NCI-H2227 treated with DMSO at 0.1 percent for 48 hours (cell line): ENCODE results near the gene KCNK5.

Experiments
- DNase-seq: peaks from one replicate; lab custom pipeline; 2025; lab: John Stamatoyannopoulos, UW

KCNK5 gene

GRCh38 chr6:39228992-39229767 lies at the start of gene KCNK5:
KCNK5 (minus strand) TSS chr6:39229475; CDS start chr6:39229111, 364 bp downstream.
- DNase-seq, result peak; percentile 68

- no peak for DNase-seq
These were observed 47.2 kb upstream of the KCNK5 start for GRCh38 chr6:39276379-39276995.

GRCh38 chr6:39274903-39275302 lies 45.6 kb upstream of the KCNK5 start:
- DNase-seq, result no peak

DNA sequence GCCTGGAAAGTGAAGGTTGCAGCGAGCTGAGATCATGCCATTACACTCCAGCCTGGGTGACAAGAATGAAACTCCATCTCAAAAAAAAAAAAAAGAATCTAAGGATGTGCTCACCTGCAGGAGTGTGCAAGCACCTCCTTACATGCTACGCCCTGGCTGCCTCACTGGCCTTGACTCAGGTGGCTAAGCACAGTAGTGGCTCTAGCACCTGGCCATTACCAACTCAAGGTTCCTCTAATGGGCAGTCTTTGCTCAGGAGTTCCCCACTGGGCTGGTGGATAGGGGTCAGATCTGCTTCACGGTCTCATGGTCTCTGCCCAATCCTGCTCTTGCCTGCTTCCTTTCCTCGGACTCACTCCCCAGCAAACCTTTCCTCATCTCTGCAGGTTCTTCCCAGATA lies 45.2 kb upstream of the KCNK5 start:
- no peak for DNase-seq

DNA sequence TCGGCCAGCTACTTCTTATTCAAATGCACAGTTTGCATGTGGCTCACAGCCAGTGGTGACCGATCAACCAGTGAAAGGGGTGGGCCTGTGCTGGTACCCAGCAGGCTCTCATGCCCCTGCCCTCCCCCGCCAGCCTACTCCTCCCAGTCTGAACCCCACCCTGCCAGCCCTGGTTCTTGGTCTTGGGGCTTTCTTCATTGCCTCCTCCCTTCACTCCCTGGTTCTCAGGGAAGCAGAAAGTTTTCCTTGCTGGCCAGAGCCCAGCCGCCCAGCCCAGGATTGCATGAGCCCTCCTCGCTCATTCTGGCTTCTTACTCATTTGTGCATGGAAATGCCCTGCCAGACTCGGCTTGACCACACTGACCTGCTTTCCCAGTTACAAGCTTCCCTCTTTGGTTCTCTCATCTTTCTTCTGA lies 44.1 kb upstream of the KCNK5 start:
- DNase-seq, result no peak

DNA sequence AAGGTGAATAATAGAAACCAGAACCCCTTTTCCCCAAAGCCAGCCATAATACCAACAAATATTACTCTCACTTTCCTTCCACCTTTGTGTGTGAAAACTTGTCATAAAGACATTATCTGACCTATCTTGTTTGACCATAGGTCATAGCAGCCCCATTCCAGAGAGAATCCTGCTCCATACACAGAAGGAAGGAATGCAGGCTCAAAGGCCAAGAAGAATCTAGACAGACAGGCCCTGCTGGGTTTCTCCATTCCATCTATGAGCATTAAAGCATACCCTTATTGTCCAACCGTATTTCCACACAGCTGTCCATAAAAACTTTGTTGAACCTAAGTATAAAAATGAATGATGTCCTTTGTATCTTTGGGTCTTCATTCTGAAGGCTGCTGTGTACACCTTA lies 40.7 kb upstream of the KCNK5 start:
- DNase-seq, result no peak

DNA sequence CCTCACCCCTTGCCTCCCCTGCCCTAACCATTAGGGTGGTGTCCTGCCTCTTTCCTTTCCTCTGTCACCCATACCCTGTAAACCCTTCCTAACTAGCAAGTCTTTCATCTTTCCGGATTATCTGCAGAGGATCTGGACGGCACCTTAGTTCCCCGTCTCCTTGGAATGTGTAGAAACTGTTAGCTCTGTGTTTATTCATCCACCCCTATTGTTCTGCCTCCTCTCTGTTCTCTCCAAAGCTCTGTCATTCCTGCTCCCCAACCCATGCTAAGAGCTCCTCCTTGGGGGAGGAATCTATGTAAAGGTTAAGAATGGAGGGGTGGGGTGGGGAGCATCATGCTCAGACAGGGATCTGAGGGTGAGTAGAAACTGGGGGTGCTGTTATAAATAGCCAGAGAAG lies 39.4 kb upstream of the KCNK5 start:
- DNase-seq, result no peak

DNA sequence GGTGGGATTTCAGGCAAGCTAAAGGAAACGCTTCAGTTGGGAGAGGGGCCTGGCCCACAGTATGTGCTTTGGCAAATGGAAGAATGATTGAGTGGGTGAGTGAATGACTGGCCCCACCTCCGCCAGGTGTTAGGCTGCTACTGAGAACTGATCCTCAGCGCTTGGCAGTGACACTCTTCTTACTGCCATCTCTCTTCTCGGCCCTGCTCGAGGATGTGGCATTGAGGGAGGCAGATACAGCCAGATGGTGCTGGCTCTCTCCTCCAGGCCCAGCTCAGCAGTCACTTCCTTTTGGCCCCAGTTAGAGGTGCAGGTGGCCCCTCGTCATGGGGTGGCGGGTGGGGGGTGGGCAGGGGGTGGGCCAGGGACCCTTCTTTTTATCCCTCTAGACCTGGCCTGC lies 38.9 kb upstream of the KCNK5 start:
- DNase-seq, result no peak

DNA sequence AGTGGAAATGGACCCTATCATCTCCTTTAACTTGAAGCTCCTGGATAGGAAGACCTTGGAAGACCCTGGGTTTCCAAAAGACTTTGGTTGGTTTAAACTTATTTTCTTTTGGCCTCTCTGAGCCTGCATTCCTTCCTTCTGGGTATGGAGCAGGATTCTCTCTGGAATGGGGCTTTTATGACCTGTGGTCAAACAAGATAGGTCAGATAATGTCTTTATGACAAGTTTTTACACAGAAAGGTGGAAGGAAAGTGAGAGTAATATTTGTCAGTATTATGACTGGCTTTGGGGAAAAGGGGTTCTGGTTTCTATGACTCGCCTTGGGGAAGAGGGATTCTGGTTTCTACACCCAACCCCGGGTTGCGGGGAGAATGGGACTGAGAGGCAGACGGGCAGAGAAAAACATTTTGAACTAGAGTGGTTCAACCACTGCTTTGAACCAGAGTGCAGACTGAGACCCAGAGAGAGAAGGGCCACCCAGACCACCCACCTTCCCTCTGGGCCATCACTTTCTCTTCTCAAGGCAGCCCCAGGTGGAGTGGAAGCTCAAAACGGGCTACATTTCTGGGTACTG lies 37.6 kb upstream of the KCNK5 start:
- DNase-seq, result no peak

DNA sequence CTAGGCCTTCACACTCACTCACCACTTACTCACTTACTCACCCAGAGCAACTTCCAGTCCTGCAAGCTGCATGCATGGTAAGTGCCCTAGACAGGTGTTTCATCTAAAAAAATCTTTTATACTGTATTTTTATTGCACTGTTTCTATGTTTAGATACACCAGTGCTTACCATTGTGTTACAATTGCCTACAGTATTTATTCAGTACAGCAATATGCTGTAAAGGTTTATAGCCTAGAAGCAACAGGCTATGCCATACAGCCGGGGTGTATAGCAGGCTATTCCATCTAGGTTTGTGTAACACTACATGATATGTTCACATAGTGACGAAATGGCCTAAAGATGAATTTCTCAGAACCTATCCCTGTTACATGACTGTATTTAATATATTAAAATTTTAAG lies 37.1 kb upstream of the KCNK5 start:
- DNase-seq, result no peak

- no peak for DNase-seq
These were observed 34.2 kb upstream of the KCNK5 start for GRCh38 chr6:39263303-39264037.

GRCh38 chr6:39261751-39262150 lies 32.5 kb upstream of the KCNK5 start:
- DNase-seq, result no peak

GRCh38 chr6:39260953-39261352 lies 31.7 kb upstream of the KCNK5 start:
- no peak for DNase-seq

DNA sequence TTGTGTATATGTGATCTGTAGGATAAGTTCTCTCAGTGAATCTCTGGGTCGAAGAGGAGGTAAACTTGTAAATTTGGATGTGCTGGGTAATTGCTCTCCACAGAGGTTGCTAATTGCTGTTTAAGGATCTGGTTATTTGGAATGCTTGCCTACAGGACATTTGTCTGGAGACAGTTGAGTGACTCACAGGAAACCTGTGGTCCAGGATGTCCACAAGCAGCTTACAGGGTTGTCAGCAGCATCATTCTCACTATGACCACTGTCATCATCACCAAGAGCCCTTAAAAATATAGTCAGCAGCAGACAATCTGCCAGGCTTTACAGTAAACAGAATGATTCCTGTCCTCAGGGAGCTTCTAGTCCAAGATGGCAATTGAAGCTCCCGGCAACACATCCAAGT lies 31.2 kb upstream of the KCNK5 start:
- no peak for DNase-seq

- no peak for DNase-seq
These were observed 27.1 kb upstream of the KCNK5 start for GRCh38 chr6:39256294-39256940.

DNA sequence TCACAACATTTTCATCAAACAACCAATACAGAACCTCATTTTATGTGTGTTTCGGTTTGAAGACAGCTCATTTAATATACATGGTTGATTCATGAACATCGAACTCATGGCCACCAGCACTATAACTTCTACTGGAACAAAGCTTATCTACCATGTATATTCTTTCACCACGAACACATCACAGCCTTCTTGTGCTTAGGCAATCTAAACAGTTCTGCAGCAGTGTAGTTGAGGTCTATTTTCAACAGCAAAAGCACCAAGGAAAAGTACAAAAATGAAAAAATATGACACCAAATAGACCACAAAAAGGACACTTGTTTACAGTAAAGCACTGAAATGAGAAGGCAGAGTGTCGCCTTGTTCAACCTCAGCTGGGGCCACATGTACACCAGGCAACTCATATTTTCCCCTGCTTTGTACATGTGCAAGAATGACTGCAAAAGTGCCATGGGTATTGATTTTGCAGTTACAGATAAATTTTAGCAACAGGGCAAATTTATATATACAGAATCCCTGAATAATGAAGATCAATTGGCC lies 25.8 kb upstream of the KCNK5 start:
- no peak for DNase-seq

GRCh38 chr6:39251406-39251805 lies 22.1 kb upstream of the KCNK5 start:
- peak; percentile 25 for DNase-seq

GRCh38 chr6:39250507-39250906 lies 21.2 kb upstream of the KCNK5 start:
- DNase-seq, result no peak

DNA sequence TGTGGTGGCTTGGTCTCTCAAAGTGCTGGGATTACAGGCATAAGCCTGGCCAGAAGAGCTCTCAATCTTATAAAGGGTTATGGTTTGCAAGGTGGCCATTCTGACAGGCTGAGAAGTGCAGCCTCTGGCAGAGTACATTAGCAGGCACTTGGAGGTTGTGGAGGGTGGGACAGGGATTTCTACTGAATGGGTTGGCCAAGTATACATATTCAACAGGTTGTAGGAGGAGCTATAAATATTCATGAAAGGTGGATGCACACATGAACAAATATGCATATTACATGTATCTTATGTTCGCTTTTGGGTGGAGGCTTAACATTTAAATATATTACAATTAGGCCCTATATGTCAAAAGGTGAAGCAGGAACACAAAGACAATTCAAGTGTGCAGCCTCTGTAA lies 20.0 kb upstream of the KCNK5 start:
- DNase-seq, result no peak

DNA sequence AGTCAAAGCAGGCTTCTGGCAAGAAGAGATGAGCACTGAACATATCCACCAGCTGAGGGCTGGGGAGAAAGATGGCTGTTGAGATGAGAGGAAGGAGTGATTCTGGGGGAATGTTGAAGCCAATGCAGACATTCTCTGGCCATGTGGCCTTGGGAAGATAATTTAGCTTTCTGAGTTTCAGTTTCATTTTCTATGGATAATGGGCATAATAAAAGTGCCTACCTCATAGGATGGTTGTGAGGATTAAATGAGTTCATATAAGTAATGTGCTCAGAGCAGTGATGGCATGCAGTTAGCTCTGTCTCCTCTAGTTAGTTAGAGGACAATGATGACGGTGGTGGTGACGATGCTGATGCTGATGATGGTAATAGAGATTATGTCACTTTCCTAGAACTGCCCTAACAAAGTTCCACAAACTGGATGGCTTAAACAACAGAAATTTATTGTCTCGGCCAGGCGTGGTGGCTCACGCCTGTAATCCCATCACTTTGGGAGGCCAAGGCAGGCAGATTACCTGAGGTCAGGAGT lies 18.5 kb upstream of the KCNK5 start:
- no peak for DNase-seq

DNA sequence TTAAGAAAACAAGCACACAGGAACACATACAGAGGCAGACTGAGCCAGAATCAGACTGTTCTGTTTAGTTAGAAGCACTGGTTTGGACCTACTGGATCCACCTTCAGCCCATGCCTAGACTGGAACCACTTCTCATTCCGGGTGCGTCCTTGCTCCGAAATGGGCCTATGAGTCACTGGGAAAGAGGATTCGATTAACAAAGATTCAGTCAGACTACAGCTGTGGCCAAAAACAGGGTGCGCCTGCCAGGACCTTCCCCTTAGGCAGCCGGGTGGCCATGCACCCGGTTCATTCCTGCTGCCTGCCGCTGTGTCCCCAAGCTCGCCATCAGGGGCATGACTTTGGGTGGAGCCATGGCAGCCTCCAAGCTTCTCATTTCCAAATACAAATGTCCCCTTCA lies 14.5 kb upstream of the KCNK5 start:
- no peak for DNase-seq
